HG02884 (cell line): ENCODE data around the gene MRPS18A.
"Not testable (repeated sequence)": the region's sequence is repeated elsewhere in the genome, so short reads cannot be mapped to it uniquely, and the experiment has no call there.

ENCODE experiments used
- ATAC-seq: cut with Tn5 transposase; IDR thresholded peaks from one replicate; pipeline ENCODE4 v1.9.1; 2021; ENCODE audit warnings: mild to moderate bottlenecking, moderate library complexity; ENCODE audit not compliant: unreplicated experiment

Gene MRPS18A

GRCh38 chr6:43639984-43640800 is 47.4 kb downstream of the MRPS18A start:
- no peak for ATAC-seq

DNA sequence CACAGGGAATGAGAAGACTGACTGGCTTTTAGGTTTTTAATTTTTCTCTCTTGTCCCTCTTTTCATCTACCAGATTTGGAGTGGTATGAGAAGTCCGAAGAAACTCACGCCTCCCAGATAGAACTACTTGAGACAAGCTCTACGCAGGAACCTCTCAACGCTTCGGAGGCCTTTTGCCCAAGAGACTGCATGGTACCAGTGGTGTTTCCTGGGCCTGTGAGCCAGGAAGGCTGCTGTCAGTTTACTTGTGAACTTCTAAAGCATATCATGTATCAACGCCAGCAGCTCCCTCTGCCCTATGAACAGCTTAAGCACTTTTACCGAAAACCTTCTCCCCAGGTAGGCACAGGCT is 51.3 kb downstream of the MRPS18A start:
- ATAC-seq, result no peak

DNA sequence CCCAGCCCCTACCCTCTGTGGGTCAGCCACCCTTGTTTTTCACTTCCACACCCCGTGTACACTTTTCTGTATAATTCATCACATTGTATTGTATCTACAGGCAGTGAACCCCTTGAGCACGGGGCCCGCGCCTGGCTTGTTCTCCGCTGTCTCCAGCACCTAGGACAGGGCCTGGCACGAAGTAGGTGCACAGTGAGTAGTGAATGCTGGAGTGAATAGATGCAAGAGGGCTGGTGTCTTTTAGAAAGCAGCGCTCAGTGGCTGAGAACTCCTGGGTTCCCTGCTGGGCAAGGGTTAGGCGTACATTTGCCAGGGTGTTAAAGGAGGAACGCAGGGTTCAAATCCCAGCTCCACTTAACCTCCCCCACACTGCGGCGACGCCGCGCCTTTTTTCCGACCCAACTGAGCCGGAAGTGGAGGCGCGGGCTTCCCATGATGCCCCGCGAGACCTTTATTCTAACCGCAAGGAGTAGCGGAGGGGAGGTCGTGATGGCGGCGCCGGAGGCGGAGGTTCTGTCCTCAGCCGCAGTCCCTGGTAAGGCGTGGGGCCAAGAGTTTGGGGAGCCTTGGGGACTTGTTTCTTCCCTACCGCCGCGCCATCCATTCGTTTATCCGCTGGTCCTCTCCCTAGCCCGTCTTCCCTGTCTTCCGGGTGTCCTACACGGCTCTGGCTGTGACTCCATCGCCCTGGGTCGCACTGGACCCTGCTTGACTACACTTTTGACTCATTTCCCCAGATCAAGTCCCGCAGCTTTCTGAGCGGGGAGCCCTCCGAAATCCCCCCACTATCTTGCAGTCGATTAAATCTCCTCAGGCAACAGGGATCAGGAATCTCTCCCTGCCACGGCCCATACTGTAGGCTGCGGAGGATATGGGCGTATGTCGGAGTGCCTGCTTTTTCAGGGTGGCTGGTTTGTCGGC is 51.9 kb downstream of the MRPS18A start, which contains the start of gene MAD2L1BP:
TSS of gene MAD2L1BP (plus strand) at position 454 of the 921 bp plus-strand sequence. CDS start at position 490, 36 bp downstream.
- ATAC-seq, result peak; percentile 87

DNA sequence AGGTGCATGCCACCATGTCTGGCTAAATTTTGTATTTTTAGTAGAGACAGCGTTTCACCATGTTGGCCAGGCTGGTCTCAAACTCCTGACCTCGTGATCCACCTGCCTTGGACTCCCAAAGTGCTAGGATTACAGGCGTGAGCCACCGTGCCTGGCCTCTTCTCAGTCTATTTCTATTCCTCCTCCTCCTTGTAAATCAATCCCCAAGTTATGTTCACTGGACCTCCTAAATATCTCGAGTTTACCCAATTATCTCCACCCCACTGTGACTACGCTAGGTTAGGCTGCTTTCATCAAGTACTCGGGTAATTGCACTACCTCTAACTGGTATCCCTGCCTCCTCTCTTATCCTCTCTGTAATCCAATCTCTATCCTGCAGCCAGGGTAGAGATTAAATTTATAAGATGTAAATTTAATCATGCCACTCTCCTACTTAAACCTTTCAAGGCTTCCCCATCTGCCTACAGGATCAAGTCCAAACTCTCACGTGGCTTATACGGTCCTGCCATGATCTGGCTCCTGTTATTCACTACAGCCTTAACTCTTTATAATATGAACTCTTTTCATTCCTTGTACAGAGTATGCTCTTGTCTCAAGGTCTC is 52.8 kb downstream of the MRPS18A start:
- ATAC-seq, result no peak

GRCh38 chr6:43633002-43633401 is 54.6 kb downstream of the MRPS18A start:
- not testable (repeated sequence) for ATAC-seq

DNA sequence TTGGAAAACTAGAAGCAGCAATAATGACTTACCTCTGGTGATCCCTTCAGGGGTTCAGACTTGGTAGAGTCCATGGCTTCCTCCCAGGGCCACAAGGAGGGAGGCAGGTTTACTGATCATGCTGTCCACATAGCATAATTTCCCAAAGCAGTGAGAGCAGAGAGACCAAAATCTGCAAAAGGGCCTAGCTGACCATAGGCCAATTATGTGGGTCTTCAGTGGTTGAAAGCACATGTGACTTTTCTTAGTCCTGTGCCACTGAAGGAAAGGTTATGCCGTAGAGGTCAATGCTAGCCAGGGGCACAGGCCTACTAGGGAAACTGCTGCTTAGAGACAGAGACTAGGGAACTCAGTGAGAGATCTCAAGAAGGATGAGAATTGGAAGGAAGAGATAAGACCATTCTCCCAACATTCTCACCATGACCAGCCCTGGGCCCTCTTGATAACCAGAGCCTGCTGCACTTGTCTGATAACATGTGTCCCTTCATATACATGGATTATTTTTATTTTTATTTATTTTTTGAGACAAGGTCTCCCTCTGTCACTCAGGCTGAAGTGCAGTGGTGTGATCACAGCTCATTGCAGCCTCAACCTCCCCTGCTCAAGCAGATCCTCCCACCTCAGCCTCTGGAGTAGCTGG is 56.5 kb downstream of the MRPS18A start:
- no peak for ATAC-seq

DNA sequence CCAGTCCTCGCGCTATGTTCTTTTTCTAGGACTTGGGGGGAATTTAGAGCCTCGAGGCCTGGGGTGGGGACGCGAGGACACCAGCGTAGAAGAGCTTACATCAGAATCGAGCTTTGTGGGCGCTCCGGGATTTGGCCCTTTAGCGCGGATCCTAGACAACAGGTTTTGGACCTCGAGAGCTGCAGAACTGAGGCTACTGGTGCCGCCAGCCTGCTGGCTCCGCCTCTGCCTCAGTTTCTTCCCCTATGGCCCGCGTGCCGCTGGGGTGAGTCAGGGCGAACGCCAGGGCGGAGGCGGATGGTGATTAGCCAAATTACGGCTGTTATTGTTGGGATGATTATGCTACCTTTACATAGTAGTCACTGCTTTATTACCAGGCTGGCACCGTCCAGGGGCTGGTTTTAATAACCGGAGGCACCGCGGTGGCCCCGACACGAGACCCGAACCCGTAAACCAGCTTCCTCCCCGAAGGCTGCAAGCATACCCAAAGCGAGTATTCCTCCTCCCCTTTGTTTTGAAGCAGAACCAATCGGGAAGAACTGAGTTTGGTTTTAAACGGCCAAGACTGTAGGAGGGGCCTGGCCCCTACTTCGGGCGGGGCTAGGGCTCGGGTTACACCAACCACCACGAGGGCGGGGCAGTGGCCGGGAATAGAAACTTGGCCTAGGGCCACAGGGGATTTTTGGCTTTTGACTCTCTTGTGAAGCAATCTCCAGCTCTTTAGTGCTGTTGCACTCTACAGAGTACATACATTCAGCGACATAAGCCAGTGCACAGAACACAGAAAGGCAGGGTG is 57.9 kb downstream of the MRPS18A start:
- peak; percentile 64 for ATAC-seq

GRCh38 chr6:43629104-43629504 is 58.5 kb downstream of the MRPS18A start, which contains the start of gene GTPBP2:
Gene GTPBP2, minus strand, starts transcription at chr6:43629264. Its CDS starts 102 bp downstream, at chr6:43629162.
- ATAC-seq, result peak; percentile 81

DNA sequence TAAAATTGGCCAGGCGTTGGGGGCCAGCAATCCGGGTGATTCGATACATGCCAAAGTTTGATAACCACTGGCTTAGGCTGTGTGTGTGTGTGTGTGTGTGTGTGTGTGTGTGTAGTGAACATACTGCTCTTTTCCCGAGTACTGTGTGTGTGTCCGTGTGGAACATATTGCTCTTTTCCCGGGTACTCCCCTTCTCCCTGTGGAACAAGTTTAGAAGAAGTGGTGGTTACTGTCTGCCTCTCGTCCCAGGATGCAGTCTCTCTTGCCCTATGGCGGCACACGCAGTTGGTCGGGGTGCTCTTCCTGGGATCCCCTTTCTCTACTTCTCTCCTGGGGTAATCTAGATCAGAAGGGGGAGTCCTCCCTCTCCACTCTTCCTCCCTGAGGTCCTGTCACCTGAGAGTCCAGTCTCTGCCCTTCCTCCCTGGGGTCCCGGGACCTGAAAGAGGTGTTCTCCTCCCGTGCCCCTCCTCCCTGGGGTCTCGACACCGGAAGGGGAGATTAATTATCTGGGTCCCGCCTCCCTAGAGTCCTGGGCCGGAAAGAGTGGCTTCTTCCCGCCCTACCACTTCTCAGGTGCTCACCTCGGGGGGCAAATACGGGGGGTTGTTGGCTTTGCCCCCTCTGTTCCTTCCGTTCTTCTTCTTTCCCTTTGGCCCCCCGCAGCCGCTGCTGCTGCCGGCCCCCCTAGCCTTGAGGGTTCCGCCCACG is 59.0 kb downstream of the MRPS18A start:
- peak; percentile 7 for ATAC-seq

GRCh38 chr6:43627008-43627825 is 60.4 kb downstream of the MRPS18A start:
- ATAC-seq, result no peak

DNA sequence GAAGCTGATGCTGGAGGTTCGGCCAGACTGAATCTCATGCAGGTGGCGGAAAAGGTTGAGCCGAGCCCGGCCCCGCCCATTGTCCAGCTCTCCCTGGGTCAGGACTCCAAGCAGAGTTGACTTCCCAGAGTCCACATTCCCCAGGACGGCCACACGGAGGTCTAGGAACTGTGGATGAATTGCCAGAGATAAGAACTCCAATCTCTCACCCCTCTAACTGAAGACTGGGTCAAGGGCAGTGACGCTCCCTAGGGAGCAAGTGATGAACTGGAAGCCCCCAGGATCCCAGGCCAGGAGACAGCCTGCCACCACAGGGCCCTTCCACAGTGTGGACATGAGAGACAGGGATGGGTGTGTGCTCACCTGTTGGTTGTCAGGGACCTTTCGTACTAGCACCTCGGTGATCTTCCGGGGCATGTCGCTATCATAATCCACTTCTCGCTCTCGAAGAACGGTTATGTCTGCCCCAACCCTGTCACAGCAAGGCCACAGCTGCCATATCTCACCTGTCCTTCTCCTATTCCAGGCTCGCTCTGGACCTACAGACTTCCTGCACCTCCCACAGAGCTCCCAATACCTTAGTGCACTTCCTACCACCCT is 62.1 kb downstream of the MRPS18A start:
- ATAC-seq, result no peak

DNA sequence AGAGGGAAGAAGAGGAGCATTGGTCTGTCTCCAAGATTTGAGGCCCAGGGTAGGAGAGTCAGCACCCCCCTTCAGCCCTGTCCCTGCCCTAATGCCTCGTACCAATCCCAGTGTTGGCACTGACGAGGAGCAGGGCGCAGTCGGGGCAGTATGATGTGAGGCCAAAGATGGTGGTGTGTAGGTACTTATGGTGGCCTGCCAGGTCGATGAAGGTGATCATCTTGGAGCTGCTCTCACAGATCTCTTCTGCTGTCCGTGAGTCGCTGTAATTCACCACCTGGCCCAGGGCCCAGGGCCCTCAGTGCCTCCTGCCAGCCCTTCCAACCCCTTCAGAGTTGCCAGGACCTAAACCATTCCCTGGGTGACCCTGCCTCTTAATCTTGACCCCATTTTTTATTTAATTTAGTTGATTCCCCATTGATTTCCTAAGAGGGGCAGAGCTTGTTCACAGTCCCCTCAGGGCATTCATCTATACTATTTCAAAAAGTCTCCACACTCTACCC is 62.8 kb downstream of the MRPS18A start:
- ATAC-seq, result no peak

- no peak for ATAC-seq
These were observed 63.5 kb downstream of the MRPS18A start for GRCh38 chr6:43623880-43624785.

GRCh38 chr6:43622541-43622940 is 65.0 kb downstream of the MRPS18A start:
- ATAC-seq, result no peak

DNA sequence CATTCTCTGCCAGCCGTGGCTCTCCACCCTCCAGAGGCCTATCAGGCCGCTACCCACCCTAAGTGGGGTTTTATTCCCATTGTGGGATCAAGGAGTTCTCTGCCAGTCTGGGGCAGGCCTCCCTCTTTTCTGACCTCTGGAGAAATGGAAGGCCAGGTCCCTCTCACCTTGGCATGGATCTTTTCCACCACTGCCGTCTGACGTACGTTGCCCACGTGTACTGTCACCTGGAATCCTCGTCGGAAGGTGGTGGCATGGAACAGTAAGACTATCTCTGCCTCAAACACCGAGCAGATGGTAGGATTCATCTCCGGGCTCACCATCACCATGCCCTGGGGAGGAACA is 65.8 kb downstream of the MRPS18A start:
- no peak for ATAC-seq
